Panc1 (cell line): ENCODE data around the gene NUDT22.

Source experiments
- POLR2AphosphoS5 ChIP-seq: IDR thresholded peaks from 2 replicates; pipeline ENCODE4 v1.6.1; 2012; ENCODE audit warnings: mild to moderate bottlenecking, low read depth, low read length, moderate library complexity
- TCF7L2 ChIP-seq: IDR thresholded peaks from 2 replicates; pipeline ENCODE4 v1.6.1; 2011; ENCODE audit warnings: mild to moderate bottlenecking, low read depth, low read length, inconsistent platforms
- TF ChIP-seq, protein P1 (sequence below): fragments of 450-650 bp; IDR thresholded peaks from 2 replicates; pipeline ENCODE4 v1.5.1; 2017; ENCODE audit warnings: mild to moderate bottlenecking
- TF ChIP-seq, protein P2 (sequence below), 2 experiments: IDR thresholded peaks; 2 replicates each; pipeline ENCODE4 v1.6.1; 2011 to 2012; ENCODE audit warnings: low read depth in 2 of 2, control low read depth in 1 of 2, low read length in 1 of 2, mild to moderate bottlenecking in 1 of 2, moderate library complexity in 1 of 2; ENCODE audit not compliant: insufficient read depth in 1 of 2

DNA sequence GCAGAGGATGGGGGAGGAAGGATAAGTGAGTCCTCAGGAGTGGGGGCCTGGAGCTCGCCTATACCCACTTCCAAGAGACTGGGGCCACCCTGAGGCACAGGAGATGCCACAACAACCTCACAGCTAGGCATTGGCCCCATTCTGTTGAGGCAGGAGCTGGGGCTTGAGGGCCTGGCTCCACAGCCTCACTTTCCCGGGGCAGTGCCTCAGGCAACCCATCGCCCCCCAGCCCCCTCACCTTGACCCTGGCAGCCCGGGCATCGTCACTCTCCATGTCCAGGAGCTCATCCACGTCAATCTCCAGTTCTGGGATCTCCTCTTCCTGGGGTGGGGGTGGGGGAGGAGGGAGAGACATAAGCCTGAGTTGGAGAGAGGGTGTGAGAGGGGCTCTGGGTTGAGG is 18.9 kb downstream of the NUDT22 start:
- TF ChIP-seq, protein P1, sequence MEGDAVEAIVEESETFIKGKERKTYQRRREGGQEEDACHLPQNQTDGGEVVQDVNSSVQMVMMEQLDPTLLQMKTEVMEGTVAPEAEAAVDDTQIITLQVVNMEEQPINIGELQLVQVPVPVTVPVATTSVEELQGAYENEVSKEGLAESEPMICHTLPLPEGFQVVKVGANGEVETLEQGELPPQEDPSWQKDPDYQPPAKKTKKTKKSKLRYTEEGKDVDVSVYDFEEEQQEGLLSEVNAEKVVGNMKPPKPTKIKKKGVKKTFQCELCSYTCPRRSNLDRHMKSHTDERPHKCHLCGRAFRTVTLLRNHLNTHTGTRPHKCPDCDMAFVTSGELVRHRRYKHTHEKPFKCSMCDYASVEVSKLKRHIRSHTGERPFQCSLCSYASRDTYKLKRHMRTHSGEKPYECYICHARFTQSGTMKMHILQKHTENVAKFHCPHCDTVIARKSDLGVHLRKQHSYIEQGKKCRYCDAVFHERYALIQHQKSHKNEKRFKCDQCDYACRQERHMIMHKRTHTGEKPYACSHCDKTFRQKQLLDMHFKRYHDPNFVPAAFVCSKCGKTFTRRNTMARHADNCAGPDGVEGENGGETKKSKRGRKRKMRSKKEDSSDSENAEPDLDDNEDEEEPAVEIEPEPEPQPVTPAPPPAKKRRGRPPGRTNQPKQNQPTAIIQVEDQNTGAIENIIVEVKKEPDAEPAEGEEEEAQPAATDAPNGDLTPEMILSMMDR, result no peak
- TF ChIP-seq POLR2AphosphoS5, result no peak
- TF ChIP-seq, protein P2, sequence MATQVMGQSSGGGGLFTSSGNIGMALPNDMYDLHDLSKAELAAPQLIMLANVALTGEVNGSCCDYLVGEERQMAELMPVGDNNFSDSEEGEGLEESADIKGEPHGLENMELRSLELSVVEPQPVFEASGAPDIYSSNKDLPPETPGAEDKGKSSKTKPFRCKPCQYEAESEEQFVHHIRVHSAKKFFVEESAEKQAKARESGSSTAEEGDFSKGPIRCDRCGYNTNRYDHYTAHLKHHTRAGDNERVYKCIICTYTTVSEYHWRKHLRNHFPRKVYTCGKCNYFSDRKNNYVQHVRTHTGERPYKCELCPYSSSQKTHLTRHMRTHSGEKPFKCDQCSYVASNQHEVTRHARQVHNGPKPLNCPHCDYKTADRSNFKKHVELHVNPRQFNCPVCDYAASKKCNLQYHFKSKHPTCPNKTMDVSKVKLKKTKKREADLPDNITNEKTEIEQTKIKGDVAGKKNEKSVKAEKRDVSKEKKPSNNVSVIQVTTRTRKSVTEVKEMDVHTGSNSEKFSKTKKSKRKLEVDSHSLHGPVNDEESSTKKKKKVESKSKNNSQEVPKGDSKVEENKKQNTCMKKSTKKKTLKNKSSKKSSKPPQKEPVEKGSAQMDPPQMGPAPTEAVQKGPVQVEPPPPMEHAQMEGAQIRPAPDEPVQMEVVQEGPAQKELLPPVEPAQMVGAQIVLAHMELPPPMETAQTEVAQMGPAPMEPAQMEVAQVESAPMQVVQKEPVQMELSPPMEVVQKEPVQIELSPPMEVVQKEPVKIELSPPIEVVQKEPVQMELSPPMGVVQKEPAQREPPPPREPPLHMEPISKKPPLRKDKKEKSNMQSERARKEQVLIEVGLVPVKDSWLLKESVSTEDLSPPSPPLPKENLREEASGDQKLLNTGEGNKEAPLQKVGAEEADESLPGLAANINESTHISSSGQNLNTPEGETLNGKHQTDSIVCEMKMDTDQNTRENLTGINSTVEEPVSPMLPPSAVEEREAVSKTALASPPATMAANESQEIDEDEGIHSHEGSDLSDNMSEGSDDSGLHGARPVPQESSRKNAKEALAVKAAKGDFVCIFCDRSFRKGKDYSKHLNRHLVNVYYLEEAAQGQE (IDR thresholded peaks at IDR 0.05; ENCODE audit: insufficient read depth in 1 of 2, low read depth in 2 of 2, low read length in 1 of 2), result no peak
- no peak for TF ChIP-seq TCF7L2
